Measurements from ENCODE around the gene SPTBN1. TPM values are rescaled to one million over a fixed set of nuclear protein-coding genes. Genes with fewer than 3 reads are reported as not detected.

SPTBN1 gene
- total RNA-seq, 2 experiments from 2014 or later: 103 to 107 TPM

DNA sequence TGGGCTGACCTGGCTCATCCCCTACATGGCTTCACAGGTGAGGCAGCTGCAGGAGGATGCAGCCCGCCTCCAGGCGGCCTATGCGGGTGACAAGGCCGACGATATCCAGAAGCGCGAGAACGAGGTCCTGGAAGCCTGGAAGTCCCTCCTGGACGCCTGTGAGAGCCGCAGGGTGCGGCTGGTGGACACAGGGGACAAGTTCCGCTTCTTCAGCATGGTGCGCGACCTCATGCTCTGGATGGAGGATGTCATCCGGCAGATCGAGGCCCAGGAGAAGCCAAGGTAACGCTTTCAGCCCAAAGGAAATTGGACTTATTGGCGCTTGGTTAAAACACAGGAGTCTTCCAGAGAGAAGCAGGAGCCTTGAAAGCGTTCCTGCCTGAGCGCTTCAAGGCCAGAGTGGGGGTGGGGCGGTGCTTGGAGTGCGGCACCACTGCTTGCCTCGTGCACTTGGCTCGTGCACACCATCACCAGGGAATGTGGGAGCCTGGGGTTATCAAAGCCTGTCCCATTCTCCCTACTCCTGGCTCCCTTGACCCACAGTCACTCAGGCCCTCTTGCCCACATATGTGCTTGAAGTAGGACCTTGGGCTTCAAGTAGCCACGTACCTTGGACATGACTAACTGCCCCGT lies 197.6 kb downstream of the SPTBN1 start:
- CTCF ChIA-PET: interaction anchor here (1.4 kb wide), 1 partner anchor 129 kb away, joined by 5 read pairs; no protein-coding TSS in a partner anchor
- peaks cover 41% of the 10 kb centered on the region for H3K36me3 Mint-ChIP-seq (ENCODE audit: low read depth)

DNA sequence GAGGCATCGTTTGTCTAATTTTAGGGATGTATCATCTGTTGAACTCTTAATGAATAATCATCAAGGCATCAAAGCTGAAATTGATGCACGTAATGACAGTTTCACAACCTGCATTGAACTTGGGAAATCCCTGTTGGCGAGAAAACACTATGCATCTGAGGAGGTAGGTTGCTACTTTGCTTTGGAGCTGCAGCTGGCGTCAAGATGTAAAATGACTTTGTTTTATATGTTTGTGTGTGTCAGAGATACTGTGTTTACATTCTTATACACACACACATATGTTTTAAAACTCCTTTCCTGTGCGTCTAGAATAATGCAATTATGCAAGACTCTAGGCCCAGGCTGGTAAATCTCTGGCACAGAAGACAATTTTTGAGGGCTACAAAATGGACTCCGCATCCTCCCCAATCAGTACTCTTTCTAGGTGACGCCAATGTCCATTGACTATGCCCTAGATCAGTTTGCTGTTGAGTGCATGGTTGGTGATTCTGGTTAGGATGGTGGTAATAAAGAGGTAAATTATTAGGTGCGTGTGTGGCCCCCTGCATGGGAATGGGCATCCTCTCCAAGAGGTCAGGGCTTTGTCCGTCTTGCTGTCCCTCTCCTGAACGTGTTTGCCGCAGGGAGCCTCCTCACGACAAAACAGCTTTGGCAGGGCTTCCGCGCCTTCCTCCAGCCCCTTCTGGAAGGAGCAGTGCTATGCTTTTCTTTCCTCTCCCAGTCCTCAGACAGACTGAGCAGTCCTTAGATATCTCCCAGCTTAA lies 199.1 kb downstream of the SPTBN1 start:
- DNase-seq: no peak
- CTCF ChIA-PET: interaction anchor here (0.5 to 1.6 kb wide), 6 partner anchors 9 to 132 kb away, joined by 3 to 7 read pairs (median 4); no protein-coding TSS in a partner anchor
- Mint-ChIP-seq H3K4me3 (no peak overlapping the region), H3K9me3 (no peaks in the 10 kb centered on the region), H3K27me3 (ENCODE audit: low read depth) (no peaks in the 10 kb centered on the region), H3K27ac (no peak overlapping the region), H3K4me1 (ENCODE audit: low read depth) (peaks cover 23% of the 10 kb centered on the region), H3K36me3 (ENCODE audit: low read depth) (peaks cover 39% of the 10 kb centered on the region)
- intact Hi-C loops (cut with micrococcal nuclease): no loop called here

More for the DNA sequence above, 197.6 kb downstream of the SPTBN1 start:
- H3K27me3 Mint-ChIP-seq (ENCODE audit: low read depth): no peaks in the 10 kb centered on the region
- intact Hi-C loops (cut with micrococcal nuclease): loop anchor here (2.0 kb wide), 1 partner anchor 79 kb away; no protein-coding TSS in a partner anchor
- no peak overlapping the region for H3K27ac Mint-ChIP-seq
- H3K4me1 Mint-ChIP-seq (ENCODE audit: low read depth): peaks cover 22% of the 10 kb centered on the region
- no peak for DNase-seq
- no peak overlapping the region for H3K4me3 Mint-ChIP-seq
- H3K9me3 Mint-ChIP-seq: no peaks in the 10 kb centered on the region

DNA sequence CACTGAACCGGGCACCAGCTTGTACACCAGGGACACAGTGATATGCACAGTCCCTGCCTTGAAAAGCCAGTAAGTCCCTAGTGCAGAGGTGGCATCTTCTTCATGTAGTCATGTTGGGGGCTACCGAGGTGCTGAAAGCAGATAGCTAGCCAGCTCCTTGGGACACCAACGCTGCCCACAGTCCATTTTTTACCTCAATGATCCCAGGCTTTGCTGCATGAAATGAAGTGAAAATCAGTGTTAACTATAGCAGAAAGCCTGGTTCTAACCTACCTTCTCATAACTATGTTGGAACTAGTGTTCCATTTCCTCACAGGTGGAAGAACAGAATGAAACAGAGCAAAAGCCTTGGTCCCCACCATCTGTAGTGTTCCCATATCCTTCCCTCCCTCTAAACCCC lies 200.7 kb downstream of the SPTBN1 start:
- H3K4me1 Mint-ChIP-seq (ENCODE audit: low read depth): peaks cover 23% of the 10 kb centered on the region
- H3K27me3 Mint-ChIP-seq (ENCODE audit: low read depth): no peaks in the 10 kb centered on the region
- no peak for DNase-seq
- H3K4me3 Mint-ChIP-seq: no peak overlapping the region
- no peak overlapping the region for H3K27ac Mint-ChIP-seq
- intact Hi-C loops (cut with micrococcal nuclease): loop anchor here (2.0 kb wide), 2 partner anchors 182 to 518 kb away; no protein-coding TSS in a partner anchor
- H3K36me3 Mint-ChIP-seq (ENCODE audit: low read depth): peaks cover 38% of the 10 kb centered on the region
- no peaks in the 10 kb centered on the region for H3K9me3 Mint-ChIP-seq
- CTCF ChIA-PET: interaction anchor here (0.5 to 3.4 kb wide), 8 partner anchors 9 to 181 kb away, joined by 3 to 46 read pairs (median 4); no protein-coding TSS in a partner anchor

GRCh38 chr2:54657664-54658083 lies 201.5 kb downstream of the SPTBN1 start:
- peak; percentile 58 for DNase-seq
- Mint-ChIP-seq H3K27me3 (ENCODE audit: low read depth) (no peaks in the 10 kb centered on the region), H3K36me3 (ENCODE audit: low read depth) (peaks cover 39% of the 10 kb centered on the region), H3K9me3 (no peaks in the 10 kb centered on the region), H3K27ac (peak overlapping the region; percentile 60), H3K4me3 (no peak overlapping the region), H3K4me1 (ENCODE audit: low read depth) (peaks cover 18% of the 10 kb centered on the region)
- intact Hi-C loops (cut with micrococcal nuclease): loop anchor here (1.0 to 2.0 kb wide), 4 partner anchors 23 to 517 kb away; no protein-coding TSS in a partner anchor
- CTCF ChIA-PET: interaction anchor here (0.7 to 3.4 kb wide), 14 partner anchors 9 to 133 kb away, joined by 3 to 46 read pairs (median 4); no protein-coding TSS in a partner anchor

- peak; percentile 32 for DNase-seq
- CTCF ChIA-PET: interaction anchor here (0.7 to 3.4 kb wide), 16 partner anchors 8 to 183 kb away, joined by 3 to 46 read pairs (median 4); no protein-coding TSS in a partner anchor
- Mint-ChIP-seq H3K4me3 (no peak overlapping the region), H3K27me3 (ENCODE audit: low read depth) (no peaks in the 10 kb centered on the region), H3K4me1 (ENCODE audit: low read depth) (peaks cover 12% of the 10 kb centered on the region), H3K9me3 (no peaks in the 10 kb centered on the region), H3K27ac (peak overlapping the region; percentile 65), H3K36me3 (ENCODE audit: low read depth) (peaks cover 35% of the 10 kb centered on the region)
- intact Hi-C loops (cut with micrococcal nuclease): loop anchor here (1.0 to 2.0 kb wide), 2 partner anchors 22 to 102 kb away; no protein-coding TSS in a partner anchor
Observed at GRCh38 chr2:54658564-54659071, 202.5 kb downstream of the SPTBN1 start.

GRCh38 chr2:54659527-54659926 lies 203.4 kb downstream of the SPTBN1 start:
- H3K27me3 Mint-ChIP-seq (ENCODE audit: low read depth): no peaks in the 10 kb centered on the region
- intact Hi-C loops (cut with micrococcal nuclease): loop anchor here (2.0 kb wide), 1 partner anchor 103 kb away; no protein-coding TSS in a partner anchor
- H3K4me1 Mint-ChIP-seq (ENCODE audit: low read depth): peaks cover 12% of the 10 kb centered on the region
- CTCF ChIA-PET: interaction anchor here (0.7 kb wide), 1 partner anchor 135 kb away, joined by 3 read pairs; no protein-coding TSS in a partner anchor
- H3K4me3 Mint-ChIP-seq: no peak overlapping the region
- no peak overlapping the region for H3K27ac Mint-ChIP-seq
- no peak for DNase-seq
- H3K36me3 Mint-ChIP-seq (ENCODE audit: low read depth): peaks cover 35% of the 10 kb centered on the region
- H3K9me3 Mint-ChIP-seq: no peaks in the 10 kb centered on the region

GRCh38 chr2:54660752-54661151 lies 204.6 kb downstream of the SPTBN1 start:
- H3K36me3 Mint-ChIP-seq (ENCODE audit: low read depth): peaks cover 38% of the 10 kb centered on the region
- peaks cover 12% of the 10 kb centered on the region for H3K4me1 Mint-ChIP-seq (ENCODE audit: low read depth)
- H3K27ac Mint-ChIP-seq: no peak overlapping the region
- CTCF ChIA-PET: interaction anchor here (0.7 to 1.8 kb wide), 2 partner anchors 44 to 358 kb away, joined by 3 to 8 read pairs; no protein-coding TSS in a partner anchor
- intact Hi-C loops (cut with micrococcal nuclease): loop anchor here (2.0 kb wide), 1 partner anchor 138 kb away; no protein-coding TSS in a partner anchor
- H3K9me3 Mint-ChIP-seq: no peaks in the 10 kb centered on the region
- H3K27me3 Mint-ChIP-seq (ENCODE audit: low read depth): no peaks in the 10 kb centered on the region
- H3K4me3 Mint-ChIP-seq: no peak overlapping the region
- DNase-seq: no peak

- H3K9me3 Mint-ChIP-seq: no peaks in the 10 kb centered on the region
- H3K4me1 Mint-ChIP-seq (ENCODE audit: low read depth): peaks cover 2% of the 10 kb centered on the region
- CTCF ChIA-PET: interaction anchor here (0.6 to 6.2 kb wide), 7 partner anchors 9 to 178 kb away, joined by 3 to 77 read pairs (median 3); no protein-coding TSS in a partner anchor
- H3K27ac Mint-ChIP-seq: no peak overlapping the region
- H3K27me3 Mint-ChIP-seq (ENCODE audit: low read depth): no peaks in the 10 kb centered on the region
- H3K4me3 Mint-ChIP-seq: no peak overlapping the region
- no peak for DNase-seq
- intact Hi-C loops (cut with micrococcal nuclease): no loop called here
- peaks cover 37% of the 10 kb centered on the region for H3K36me3 Mint-ChIP-seq (ENCODE audit: low read depth)
Observed at GRCh38 chr2:54663424-54664030, 207.4 kb downstream of the SPTBN1 start.

- no peak overlapping the region for H3K4me3 Mint-ChIP-seq
- no peak overlapping the region for H3K27ac Mint-ChIP-seq
- H3K4me1 Mint-ChIP-seq (ENCODE audit: low read depth): no peaks in the 10 kb centered on the region
- CTCF ChIA-PET: interaction anchor here (1.0 to 6.2 kb wide), 15 partner anchors 10 to 348 kb away, joined by 3 to 77 read pairs (median 6); no protein-coding TSS in a partner anchor
- peaks cover 30% of the 10 kb centered on the region for H3K36me3 Mint-ChIP-seq (ENCODE audit: low read depth)
- intact Hi-C loops (cut with micrococcal nuclease): no loop called here
- DNase-seq: no peak
- no peaks in the 10 kb centered on the region for H3K27me3 Mint-ChIP-seq (ENCODE audit: low read depth)
- H3K9me3 Mint-ChIP-seq: no peaks in the 10 kb centered on the region
Observed at GRCh38 chr2:54664238-54664786, 208.2 kb downstream of the SPTBN1 start.

GRCh38 chr2:54665436-54665856 lies 209.3 kb downstream of the SPTBN1 start:
- peaks cover 25% of the 10 kb centered on the region for H3K36me3 Mint-ChIP-seq (ENCODE audit: low read depth)
- H3K27ac Mint-ChIP-seq: no peak overlapping the region
- DNase-seq: peak; percentile 73
- intact Hi-C loops (cut with micrococcal nuclease): loop anchor here (1.0 to 5.0 kb wide), 4 partner anchors 39 to 347 kb away; no protein-coding TSS in a partner anchor
- CTCF ChIA-PET: interaction anchor here (0.6 to 6.2 kb wide), 41 partner anchors 8 to 842 kb away, joined by 3 to 77 read pairs (median 5); no protein-coding TSS in a partner anchor
- H3K4me1 Mint-ChIP-seq (ENCODE audit: low read depth): no peaks in the 10 kb centered on the region
- no peaks in the 10 kb centered on the region for H3K9me3 Mint-ChIP-seq
- H3K4me3 Mint-ChIP-seq: no peak overlapping the region
- H3K27me3 Mint-ChIP-seq (ENCODE audit: low read depth): no peaks in the 10 kb centered on the region

GRCh38 chr2:54666131-54666633 lies 210.1 kb downstream of the SPTBN1 start:
- intact Hi-C loops (cut with micrococcal nuclease): loop anchor here (5.0 kb wide), 1 partner anchor 346 kb away; no protein-coding TSS in a partner anchor
- H3K27me3 Mint-ChIP-seq (ENCODE audit: low read depth): no peaks in the 10 kb centered on the region
- H3K36me3 Mint-ChIP-seq (ENCODE audit: low read depth): peaks cover 30% of the 10 kb centered on the region
- CTCF ChIA-PET: interaction anchor here (0.5 to 6.2 kb wide), 32 partner anchors 9 to 735 kb away, joined by 3 to 77 read pairs (median 5); no protein-coding TSS in a partner anchor
- peak overlapping the region; percentile 53 for H3K27ac Mint-ChIP-seq
- H3K4me1 Mint-ChIP-seq (ENCODE audit: low read depth): peaks cover under 1% of the 10 kb centered on the region
- H3K4me3 Mint-ChIP-seq: no peak overlapping the region
- DNase-seq: no peak
- no peaks in the 10 kb centered on the region for H3K9me3 Mint-ChIP-seq
